NCI-H774 (cell line): Measurements from ENCODE around the gene DDX24.
A peak's percentile ranks its signal among the peaks of the same experiment; 100 is the strongest.

Experiments
- DNase-seq: peaks from one replicate; lab custom pipeline; 2025; lab: John Stamatoyannopoulos, UW

DDX24 gene

DNA sequence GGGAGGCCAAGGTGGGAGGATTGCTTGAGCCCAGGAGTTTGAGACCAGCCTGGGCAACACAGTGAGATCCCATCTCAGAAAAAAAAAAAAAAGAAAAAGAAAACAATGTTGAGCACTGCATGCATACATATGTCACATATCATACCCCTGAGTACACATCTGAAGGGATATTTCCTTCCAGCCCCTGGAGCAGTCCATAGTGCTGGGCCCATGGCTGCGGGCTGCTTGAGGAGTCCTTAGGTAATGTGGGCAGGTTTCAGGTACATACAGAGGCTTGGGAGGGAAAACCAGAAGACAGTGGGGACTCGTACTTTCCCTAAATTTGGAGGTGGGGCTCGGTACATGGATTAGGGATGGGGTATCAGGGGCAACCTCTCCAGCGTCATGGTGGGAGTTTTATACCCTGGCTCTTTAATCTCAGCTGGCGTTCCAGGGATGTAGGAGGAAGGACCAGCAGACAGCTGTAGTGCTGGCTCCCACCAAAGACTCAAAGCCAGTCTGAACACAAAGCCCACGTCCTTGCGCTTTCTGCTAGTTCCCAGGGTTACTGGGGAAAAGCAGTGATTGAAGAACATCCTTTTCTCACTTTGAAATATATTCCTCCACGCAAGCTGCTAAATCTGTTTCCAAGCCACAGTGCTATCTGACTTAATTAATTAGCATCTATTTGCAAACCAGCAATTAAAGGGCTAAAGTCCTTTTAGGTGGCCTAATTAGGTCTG lies 49.7 kb downstream of the DDX24 start:
- no peak for DNase-seq

GRCh38 chr14:94030571-94030970 lies 50.4 kb downstream of the DDX24 start:
- DNase-seq: no peak

DNA sequence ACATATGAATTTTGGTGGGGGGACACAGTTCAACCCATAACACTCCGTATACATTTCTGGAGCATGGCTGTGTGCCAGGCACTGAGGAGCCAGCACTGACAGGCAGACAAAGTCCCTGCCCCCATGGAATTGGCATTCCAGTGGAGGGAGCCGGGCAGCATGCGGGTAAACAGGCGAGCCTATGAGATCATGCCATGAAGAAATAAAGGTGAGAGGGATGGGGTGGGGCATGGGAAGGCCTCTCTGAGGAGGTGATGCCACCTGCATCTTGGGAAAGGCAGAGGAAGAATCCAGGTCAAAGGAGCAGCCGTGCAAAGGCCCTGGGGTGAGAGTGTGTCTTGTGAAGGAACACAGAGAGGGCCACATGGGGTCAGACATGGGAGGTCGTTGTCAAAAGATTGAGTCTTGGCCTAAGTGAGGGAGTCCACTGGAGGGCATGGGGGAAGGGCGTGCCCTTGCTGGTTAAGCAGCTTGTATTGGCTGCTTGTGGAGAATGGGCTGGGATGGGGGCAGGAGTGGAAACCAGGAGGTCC lies 51.3 kb downstream of the DDX24 start:
- no peak for DNase-seq

- no peak for DNase-seq
Observed at GRCh38 chr14:94029265-94029664, 51.7 kb downstream of the DDX24 start.

GRCh38 chr14:94028450-94028826 lies 52.6 kb downstream of the DDX24 start:
- no peak for DNase-seq

- DNase-seq: no peak
Observed at GRCh38 chr14:94027566-94028449, 53.2 kb downstream of the DDX24 start.

DNA sequence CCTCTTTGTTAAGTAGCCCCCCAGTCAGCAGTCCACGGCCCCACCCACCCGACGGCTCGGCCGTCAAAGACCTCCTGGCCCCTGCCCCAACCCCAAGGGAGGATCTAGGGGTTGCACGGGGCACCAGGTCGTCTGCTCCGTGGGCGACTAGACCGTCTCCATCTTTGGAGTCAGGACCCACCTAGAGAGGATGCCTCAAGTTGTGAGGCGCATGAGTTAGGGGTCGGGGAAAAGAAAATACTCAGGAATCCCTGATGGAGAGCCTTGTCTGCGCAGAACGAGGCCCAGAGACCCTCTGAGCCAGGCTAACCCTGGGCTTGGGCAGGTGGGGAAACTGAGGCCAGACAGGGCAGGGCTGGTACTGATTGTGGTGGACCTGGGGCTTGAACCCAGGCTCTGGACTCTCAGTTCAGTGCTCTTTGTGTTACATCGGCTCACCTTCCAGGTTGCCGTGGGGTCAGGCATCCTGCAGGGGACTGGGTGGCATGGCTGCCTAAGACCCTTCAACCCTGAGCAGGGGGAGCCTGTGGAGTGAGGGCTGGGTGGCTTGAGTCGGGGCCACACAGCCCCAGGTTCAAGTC lies 54.0 kb downstream of the DDX24 start:
- DNase-seq: no peak

DNA sequence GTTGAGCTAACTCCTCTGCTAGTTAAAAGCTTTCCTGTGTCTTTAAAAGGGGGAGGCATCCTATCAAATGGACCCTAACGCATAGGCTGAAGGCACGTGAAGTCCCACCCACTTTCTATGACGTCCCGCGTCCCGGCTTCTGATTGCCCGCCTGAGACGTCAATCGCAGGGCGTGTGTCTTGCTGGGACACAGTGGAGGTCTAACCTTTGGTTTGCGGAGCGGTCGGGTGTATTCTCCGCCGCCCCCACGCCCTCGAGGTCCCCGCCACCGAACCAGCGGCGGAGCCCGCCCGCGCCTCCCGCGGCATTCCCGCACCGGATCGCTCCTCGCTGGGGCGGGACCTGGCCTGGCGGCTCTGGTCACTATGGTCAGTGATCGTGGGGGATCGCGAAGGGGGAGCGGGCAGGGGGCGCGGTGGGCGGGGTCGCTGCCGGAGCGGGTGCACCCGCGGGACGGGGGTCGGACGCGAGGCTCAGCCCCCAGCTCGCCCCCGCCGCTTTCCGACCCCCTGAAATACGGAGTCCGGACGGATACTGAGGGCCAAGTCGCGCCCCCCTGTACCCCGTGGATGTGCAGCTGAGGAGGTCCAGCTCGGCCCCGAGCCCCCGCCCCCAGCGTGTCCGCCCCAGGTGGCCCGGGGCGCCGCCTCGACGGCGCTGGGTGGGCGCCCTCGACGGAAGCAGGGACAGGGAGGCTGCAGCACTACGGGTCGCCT lies 54.7 kb downstream of the DDX24 start, which contains the start of gene OTUB2:
TSS of gene OTUB2 (plus strand) at position 168 of the 716 bp plus-strand sequence. CDS start at position 366, 198 bp downstream.
- DNase-seq: peak; percentile 97

GRCh38 chr14:94025720-94026119 lies 55.3 kb downstream of the DDX24 start:
- DNase-seq: no peak

DNA sequence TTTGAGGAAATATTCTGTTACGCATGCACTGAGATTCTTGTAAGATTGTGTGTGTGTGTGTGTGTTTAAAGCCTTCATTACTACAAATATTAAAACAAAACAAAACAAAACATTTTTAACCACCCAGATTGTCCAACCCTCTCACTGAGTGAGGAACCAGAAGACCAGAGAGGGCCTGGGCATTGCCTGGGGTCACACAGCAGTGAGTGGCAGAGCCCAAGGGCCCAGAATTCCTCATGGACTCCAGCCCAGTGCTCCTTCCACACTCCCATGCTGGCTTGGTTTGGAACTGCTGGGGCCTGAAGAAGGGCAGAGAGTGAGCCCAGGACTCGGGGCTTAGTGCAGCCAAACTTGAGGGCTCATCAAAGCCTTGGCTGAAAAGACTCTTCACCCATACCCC lies 56.5 kb downstream of the DDX24 start:
- no peak for DNase-seq

DNA sequence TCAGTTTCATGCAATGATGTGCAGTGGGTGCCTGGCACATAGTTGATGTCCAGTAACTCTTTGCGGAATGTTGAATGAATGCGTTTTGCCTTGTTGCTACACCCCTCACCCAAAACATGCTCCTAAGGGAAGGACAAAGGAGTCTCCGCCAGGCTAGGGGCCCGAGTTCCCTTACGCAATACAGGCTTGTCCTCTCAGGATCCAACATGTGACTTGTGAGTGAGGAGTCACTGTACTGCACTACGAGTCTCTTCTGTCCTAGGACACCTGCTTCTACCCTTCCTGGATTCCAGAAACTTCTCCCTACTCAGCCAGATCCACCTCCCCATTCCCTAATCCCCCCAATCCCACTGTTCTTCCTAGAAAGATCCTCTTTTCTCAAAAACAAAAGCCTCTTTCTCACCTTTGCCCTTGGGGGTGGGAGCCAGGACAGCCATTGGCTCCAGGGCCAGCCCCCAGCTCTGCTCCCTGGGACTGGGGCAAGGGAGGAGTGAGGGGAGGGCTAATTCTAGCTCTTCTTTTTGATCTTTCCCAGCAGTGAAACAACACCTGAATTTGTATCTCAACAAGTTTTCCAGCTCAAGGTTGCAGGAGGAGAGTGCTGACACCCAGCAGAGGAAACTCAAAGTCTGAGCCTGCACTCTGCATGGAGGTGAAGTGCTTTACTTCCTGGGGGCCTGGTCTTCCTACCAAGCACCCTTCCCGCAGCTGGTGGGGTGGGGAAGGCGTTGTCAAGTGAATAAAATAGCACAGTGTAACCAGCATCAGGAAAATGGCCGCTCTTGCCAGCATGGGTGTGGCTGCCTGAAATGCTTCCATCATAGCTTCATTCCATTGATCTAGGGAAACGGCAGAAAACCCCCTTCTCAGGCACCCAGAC lies 58.2 kb downstream of the DDX24 start:
- DNase-seq: no peak

GRCh38 chr14:94021416-94022157 lies 59.4 kb downstream of the DDX24 start:
- DNase-seq: no peak

DNA sequence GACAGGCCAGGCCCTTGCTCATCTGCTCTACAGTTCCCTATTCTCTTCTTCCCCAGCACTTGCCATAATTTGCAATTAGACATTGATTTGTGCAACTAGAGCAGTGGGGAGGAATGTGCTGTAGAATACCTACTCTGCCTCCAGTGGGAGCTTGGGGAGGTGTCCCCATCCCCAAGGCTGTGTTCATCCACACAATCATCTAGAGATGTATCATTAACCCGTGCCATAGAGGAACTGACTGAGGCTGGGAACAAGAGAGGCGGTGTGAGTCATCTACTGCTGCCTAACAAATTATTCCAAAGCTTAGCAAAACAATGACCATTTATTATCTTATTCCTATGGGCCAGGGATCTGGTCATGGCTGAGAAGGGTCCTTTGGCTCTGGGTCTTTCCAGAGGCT lies 60.0 kb downstream of the DDX24 start:
- DNase-seq: no peak

DNA sequence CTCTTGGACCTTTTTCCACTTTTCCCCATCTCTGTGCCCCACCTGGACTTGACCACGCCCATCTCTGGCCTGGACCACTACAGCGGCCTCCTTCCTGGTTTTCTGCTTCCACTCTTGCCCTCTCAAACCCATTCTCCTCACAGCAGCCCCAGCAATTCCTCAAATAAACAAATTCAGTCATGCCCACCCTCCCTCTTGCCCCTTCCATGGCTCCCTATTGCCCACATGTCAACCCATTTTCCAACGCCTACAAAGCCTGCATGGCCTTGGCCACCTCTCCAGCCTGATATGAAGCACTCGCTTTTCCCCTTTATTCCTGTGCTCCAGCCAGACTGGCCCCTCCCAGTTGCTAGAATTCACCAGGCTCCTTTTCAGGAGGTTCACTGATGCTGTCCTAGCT lies 60.7 kb downstream of the DDX24 start:
- DNase-seq: no peak

GRCh38 chr14:94019329-94019728 lies 61.7 kb downstream of the DDX24 start:
- no peak for DNase-seq

GRCh38 chr14:94018308-94018707 lies 62.7 kb downstream of the DDX24 start:
- no peak for DNase-seq

DNA sequence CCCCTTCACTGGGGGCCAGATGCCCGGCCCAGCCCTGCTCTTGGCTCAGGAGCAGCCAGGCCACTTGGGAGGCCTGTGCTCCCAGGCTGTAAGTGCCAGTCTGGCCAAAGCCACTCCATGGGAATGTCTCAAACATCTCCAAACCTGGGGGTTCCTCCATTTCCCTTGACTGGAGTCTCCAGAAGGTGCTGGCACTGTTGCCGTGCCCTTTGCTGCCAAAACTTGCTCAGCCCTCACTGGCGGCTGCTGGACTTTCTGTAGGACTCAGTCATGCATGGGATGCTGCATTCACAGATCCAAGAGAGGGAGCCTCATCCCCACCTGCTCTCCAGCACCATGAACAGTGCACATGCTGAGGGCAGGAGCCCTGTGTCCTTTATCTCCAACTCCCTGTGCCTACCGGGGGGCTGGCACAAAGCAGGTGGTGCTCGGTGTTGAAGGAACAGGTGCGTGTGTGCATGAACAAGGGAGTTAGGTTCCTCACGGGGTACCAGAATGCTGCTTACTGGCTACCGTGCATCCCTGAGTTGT lies 64.5 kb downstream of the DDX24 start:
- no peak for DNase-seq

DNA sequence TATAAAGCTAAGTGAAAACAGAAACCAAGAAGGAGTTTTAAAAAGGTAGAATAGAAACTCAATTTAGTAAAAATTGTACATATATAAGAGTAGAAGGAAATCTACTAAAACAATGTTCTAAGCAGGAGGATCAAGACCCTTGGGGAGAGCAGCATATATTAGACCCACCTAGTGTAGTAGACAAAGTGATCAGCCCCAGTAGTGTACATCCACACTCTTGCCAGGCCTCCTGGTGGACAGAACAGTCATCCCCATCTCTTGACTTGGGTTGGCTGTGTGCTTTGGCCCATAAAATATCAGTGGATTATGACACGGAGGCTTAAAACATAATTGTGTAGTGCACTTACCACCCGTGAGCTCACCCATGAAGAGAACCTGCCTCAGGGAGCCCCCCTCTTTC lies 65.8 kb downstream of the DDX24 start:
- no peak for DNase-seq

DNA sequence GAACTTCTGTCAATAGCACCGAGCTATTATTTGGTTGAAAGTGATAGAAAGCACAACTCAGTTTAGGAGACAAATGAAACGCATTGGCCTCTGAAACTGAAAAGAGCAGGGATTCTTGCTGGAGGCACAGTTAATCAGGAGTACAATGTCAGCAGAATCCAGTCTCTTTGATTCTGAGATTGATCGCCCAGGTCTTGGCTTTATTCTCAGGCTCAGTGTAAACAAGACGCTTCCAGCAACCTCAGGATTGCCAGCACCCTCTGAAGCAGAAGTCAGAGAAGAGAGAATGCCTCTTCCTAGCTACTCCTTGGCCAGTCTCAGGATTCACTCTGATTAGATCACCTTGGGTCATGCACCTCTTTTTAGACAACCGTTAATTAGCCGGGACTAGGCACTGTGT lies 66.6 kb downstream of the DDX24 start:
- no peak for DNase-seq

DNA sequence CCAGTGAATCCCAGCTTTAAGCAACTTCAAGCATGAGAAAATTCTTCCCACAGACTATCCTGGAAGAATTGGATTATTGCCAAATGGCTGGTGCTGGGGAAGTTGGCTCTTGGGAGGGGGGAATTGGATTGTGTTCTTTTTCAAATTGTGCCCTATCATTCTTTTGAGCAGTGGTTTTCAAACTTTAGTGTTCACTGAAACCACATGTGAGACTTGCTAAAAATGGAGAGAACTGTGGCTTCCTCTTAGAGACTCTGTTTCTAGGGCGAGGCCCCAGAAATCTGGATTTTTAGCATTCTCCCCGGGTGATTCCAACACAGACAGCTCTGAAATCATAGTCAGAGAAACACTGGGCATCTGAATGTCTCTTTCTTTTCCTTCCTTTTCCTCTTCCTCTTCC lies 69.2 kb downstream of the DDX24 start:
- no peak for DNase-seq
